H9 (cell line): ENCODE measurements around the gene ANKS1B. TPM values are rescaled to one million over a fixed set of nuclear protein-coding genes. Genes with fewer than 3 reads are reported as not detected.

Source experiments
- DNase-seq: peaks from one replicate; pipeline ENCODE4 v3.0.0-alpha.2; 2017
- H2AFZ ChIP-seq: one replicate; pipeline ENCODE4 v1.6.1; 2013; ENCODE audit warnings: mild to moderate bottlenecking, low read length, control low read depth, moderate library complexity
- H2AK5ac ChIP-seq: 2 replicates; pipeline ENCODE4 v1.6.1; 2013; ENCODE audit warnings: low read length, control low read depth, mixed read lengths; ENCODE audit not compliant: insufficient read length
- H2BK120ac ChIP-seq: one replicate; pipeline ENCODE4 v1.6.1; 2013; ENCODE audit warnings: low read depth, mild to moderate bottlenecking, low read length, control low read depth, inconsistent platforms; ENCODE audit not compliant: poor library complexity, severe bottlenecking
- H2BK12ac ChIP-seq: 2 replicates; pipeline ENCODE4 v1.6.1; 2013; ENCODE audit warnings: low read length, control low read depth, mixed read lengths, low read depth; ENCODE audit not compliant: insufficient read length
- H2BK15ac ChIP-seq: 2 replicates; pipeline ENCODE4 v1.6.1; 2013; ENCODE audit warnings: low read depth, low read length, control low read depth
- H2BK20ac ChIP-seq: one replicate; pipeline ENCODE4 v1.6.1; 2013; ENCODE audit warnings: low read depth, mild to moderate bottlenecking, low read length, control low read depth, inconsistent platforms; ENCODE audit not compliant: poor library complexity, severe bottlenecking
- H2BK5ac ChIP-seq: 2 replicates; pipeline ENCODE4 v1.6.1; 2013; ENCODE audit warnings: low read length, control low read depth, mixed read lengths; ENCODE audit not compliant: insufficient read length
- H3K14ac ChIP-seq: 2 replicates; pipeline ENCODE4 v1.6.1; 2013; ENCODE audit warnings: low read length, control low read depth; ENCODE audit not compliant: insufficient read depth
- H3K18ac ChIP-seq: 2 replicates; pipeline ENCODE4 v1.6.1; 2013; ENCODE audit warnings: low read depth, mild to moderate bottlenecking, mixed read lengths, low read length, control low read depth; ENCODE audit not compliant: insufficient read length
- H3K23ac ChIP-seq: 2 replicates; pipeline ENCODE4 v1.6.1; 2013; ENCODE audit warnings: low read length, control low read depth, mixed read lengths, low read depth; ENCODE audit not compliant: insufficient read length
- H3K23me2 ChIP-seq: 2 replicates; pipeline ENCODE4 v1.6.1; 2013; ENCODE audit warnings: low read depth, mild to moderate bottlenecking, mixed read lengths, low read length, control low read depth; ENCODE audit not compliant: insufficient read length, poor library complexity, severe bottlenecking
- H3K27ac ChIP-seq: 2 replicates; pipeline ENCODE4 v1.5.1; 2013; ENCODE audit warnings: low read length, control low read depth, mixed read lengths, low read depth; ENCODE audit not compliant: insufficient read length
- H3K27me3 ChIP-seq: 2 replicates; pipeline ENCODE4 v1.6.1; 2013; ENCODE audit warnings: low read length, control low read depth, inconsistent platforms; ENCODE audit not compliant: insufficient read depth
- H3K4ac ChIP-seq: 2 replicates; pipeline ENCODE4 v1.6.1; 2013; ENCODE audit warnings: low read depth, mild to moderate bottlenecking, control low read depth, inconsistent platforms, low read length, moderate library complexity
- H3K4me1 ChIP-seq: 2 replicates; pipeline ENCODE4 v1.6.1; 2013; ENCODE audit warnings: low read length, control low read depth, inconsistent platforms; ENCODE audit not compliant: insufficient read depth
- H3K4me2 ChIP-seq: 2 replicates; pipeline ENCODE4 v1.6.1; 2013; ENCODE audit warnings: low read length, control low read depth, mixed read lengths; ENCODE audit not compliant: insufficient read length, insufficient read depth
- H3K56ac ChIP-seq: 2 replicates; pipeline ENCODE4 v1.6.1; 2013; ENCODE audit warnings: low read depth, mild to moderate bottlenecking, mixed read lengths, low read length, control low read depth; ENCODE audit not compliant: insufficient read length
- H3K79me1 ChIP-seq: 2 replicates; pipeline ENCODE4 v1.6.1; 2013; ENCODE audit warnings: low read depth, mild to moderate bottlenecking, moderate library complexity, low read length, control low read depth, inconsistent platforms; ENCODE audit not compliant: insufficient read depth, poor library complexity, severe bottlenecking
- H3K79me2 ChIP-seq: 2 replicates; pipeline ENCODE4 v1.6.1; 2013; ENCODE audit warnings: low read length, control low read depth, inconsistent platforms; ENCODE audit not compliant: insufficient read depth
- H3K9ac ChIP-seq: 2 replicates; pipeline ENCODE4 v1.6.1; 2013; ENCODE audit warnings: low read length, control low read depth, mixed read lengths; ENCODE audit not compliant: insufficient read length; ENCODE audit errors: extremely low read depth
- H3K9me3 ChIP-seq: one replicate; pipeline ENCODE4 v1.6.1; 2013; ENCODE audit warnings: low read depth, low read length, inconsistent platforms; ENCODE audit not compliant: control insufficient read depth
- H3T11ph ChIP-seq: one replicate; pipeline ENCODE4 v1.6.1; 2013; ENCODE audit warnings: mild to moderate bottlenecking, low read length, control low read depth, inconsistent platforms
- H4K20me1 ChIP-seq: one replicate; pipeline ENCODE4 v1.6.1; 2013; ENCODE audit not compliant: control insufficient read depth, insufficient read length, insufficient read depth
- H4K5ac ChIP-seq: 2 replicates; pipeline ENCODE4 v1.6.1; 2013; ENCODE audit warnings: low read depth, mild to moderate bottlenecking, mixed read lengths, low read length, control low read depth; ENCODE audit not compliant: insufficient read length
- H4K8ac ChIP-seq: replicated peaks from 2 replicates; pipeline ENCODE4 v1.6.1; 2013; ENCODE audit warnings: low read length, control low read depth, mixed read lengths, low read depth; ENCODE audit not compliant: insufficient read length
- H4K91ac ChIP-seq: 2 replicates; pipeline ENCODE4 v1.6.1; 2013; ENCODE audit warnings: low read depth, mild to moderate bottlenecking, moderate library complexity, mixed read lengths, low read length, control low read depth; ENCODE audit not compliant: insufficient read length
- H3K27ac Mint-ChIP-seq, 3 experiments: 2 replicates in 2 of 3; 3 replicates in 1 of 3; pipeline ENCODE4 v1.8.0; 2020 to 2021; ENCODE audit warnings: mixed read lengths in 3 of 3, mild to moderate bottlenecking in 1 of 3, moderate library complexity in 1 of 3
- H3K27me3 Mint-ChIP-seq: 2 replicates; pipeline ENCODE4 v1.8.0; 2021; ENCODE audit warnings: low read depth, mild to moderate bottlenecking, moderate library complexity, mixed read lengths
- H3K36me3 Mint-ChIP-seq, 3 experiments: 2 replicates in 2 of 3; 3 replicates in 1 of 3; pipeline ENCODE4 v1.8.0; 2020 to 2021; ENCODE audit warnings: low read depth in 3 of 3, mixed read lengths in 3 of 3; ENCODE audit not compliant: insufficient read depth in 1 of 3
- H3K4me1 Mint-ChIP-seq, 2 experiments: 2 replicates each; pipeline ENCODE4 v1.8.0; 2020; ENCODE audit warnings: mixed read lengths in 2 of 2
- H3K4me3 Mint-ChIP-seq, 2 experiments: 2 replicates in 1 of 2; 3 replicates in 1 of 2; pipeline ENCODE4 v1.8.0; 2020 to 2021; ENCODE audit warnings: mild to moderate bottlenecking in 2 of 2, mixed read lengths in 2 of 2, moderate library complexity in 1 of 2
- H3K9me3 Mint-ChIP-seq, 2 experiments: 2 replicates in 1 of 2; 3 replicates in 1 of 2; pipeline ENCODE4 v1.8.0; 2020; ENCODE audit warnings: mild to moderate bottlenecking in 2 of 2, mixed read lengths in 2 of 2, moderate library complexity in 1 of 2
- WGBS: extraction: QIAGEN DNeasy Blood & Tissue Kit; methylation state at CpG from one replicate; pipeline ENCODE4 v1.1.7; 2013; ENCODE audit warnings: missing lambda C conversion rate, low lambda C conversion rate, mixed read lengths; ENCODE audit not compliant: insufficient read length; ENCODE audit errors: extremely low coverage; 5-methylcytosine and 5-hydroxymethylcytosine counted together
- total RNA-seq: library from RNA; stranded (reverse); gene quantifications from 2 replicates; pipeline ENCODE4 v1.2.1, GENCODE V29; 2021
- TF ChIP-seq, protein P1 (sequence below): fragments of 200-600 bp; sonication (generic); conservative IDR thresholded peaks from 3 replicates; pipeline ENCODE4 v1.8.0; 2021; ENCODE audit warnings: antibody characterized with exemption, mild to moderate bottlenecking

Gene ANKS1B
- total RNA-seq, 1 experiment from 2014 or later: 4.1 TPM

DNA sequence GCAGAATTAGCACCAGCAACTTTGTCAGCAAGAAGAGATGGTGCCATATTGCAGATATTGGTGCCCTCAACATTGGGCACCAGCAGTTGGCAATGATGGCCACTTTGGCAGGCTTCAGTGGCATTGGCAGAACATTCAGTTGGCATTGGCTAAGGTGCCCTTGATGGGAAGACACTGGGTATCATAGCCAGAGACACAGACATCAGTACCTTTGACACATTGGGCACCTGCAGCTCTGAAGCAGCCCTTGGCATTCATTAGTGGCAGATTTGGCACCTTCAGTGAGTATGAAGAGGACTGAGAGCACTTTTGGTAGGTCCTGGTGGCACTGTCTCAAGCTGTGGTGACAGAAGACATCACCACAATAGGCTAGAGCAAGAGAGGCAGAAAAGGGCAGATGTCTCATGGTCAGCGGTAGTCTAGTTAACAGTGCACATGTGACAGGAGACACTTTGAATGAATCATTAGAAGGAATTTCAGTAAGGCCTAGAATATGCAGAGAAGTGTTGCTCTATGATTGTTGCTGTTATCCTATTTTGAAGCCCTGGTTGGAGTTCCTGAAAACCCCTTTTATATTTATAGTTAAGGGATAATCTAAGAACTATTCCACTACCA, 917.5 kb downstream of the ANKS1B start:
- no peak overlapping the region for H3K56ac ChIP-seq
- H3K4me2 ChIP-seq: no peak overlapping the region
- H3T11ph ChIP-seq: no peak overlapping the region
- H2BK15ac ChIP-seq: no peak overlapping the region
- Mint-ChIP-seq H3K27ac (no peak overlapping the region), H3K9me3 (no peaks in the 10 kb centered on the region), H3K36me3 (no peaks in the 10 kb centered on the region), H3K4me1 (no peaks in the 10 kb centered on the region), H3K27me3 (no peaks in the 10 kb centered on the region), H3K4me3 (no peak overlapping the region)
- H3K27me3 ChIP-seq: no peaks in the 10 kb centered on the region
- no peak overlapping the region for H4K8ac ChIP-seq
- H4K20me1 ChIP-seq: no peaks in the 10 kb centered on the region
- WGBS: no CpG with 5 or more reads among the region's 1 CpG
- no peaks in the 10 kb centered on the region for H3K9me3 ChIP-seq
- no peak for DNase-seq
- no peak overlapping the region for H3K14ac ChIP-seq
- H2BK12ac ChIP-seq: no peak overlapping the region
- no peak overlapping the region for H2BK20ac ChIP-seq
- no peak overlapping the region for H3K4ac ChIP-seq
- no peak overlapping the region for H2BK120ac ChIP-seq
- TF ChIP-seq, protein P1, sequence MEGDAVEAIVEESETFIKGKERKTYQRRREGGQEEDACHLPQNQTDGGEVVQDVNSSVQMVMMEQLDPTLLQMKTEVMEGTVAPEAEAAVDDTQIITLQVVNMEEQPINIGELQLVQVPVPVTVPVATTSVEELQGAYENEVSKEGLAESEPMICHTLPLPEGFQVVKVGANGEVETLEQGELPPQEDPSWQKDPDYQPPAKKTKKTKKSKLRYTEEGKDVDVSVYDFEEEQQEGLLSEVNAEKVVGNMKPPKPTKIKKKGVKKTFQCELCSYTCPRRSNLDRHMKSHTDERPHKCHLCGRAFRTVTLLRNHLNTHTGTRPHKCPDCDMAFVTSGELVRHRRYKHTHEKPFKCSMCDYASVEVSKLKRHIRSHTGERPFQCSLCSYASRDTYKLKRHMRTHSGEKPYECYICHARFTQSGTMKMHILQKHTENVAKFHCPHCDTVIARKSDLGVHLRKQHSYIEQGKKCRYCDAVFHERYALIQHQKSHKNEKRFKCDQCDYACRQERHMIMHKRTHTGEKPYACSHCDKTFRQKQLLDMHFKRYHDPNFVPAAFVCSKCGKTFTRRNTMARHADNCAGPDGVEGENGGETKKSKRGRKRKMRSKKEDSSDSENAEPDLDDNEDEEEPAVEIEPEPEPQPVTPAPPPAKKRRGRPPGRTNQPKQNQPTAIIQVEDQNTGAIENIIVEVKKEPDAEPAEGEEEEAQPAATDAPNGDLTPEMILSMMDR: no peak
- no peak overlapping the region for H4K91ac ChIP-seq
- H4K5ac ChIP-seq: no peak overlapping the region
- no peak overlapping the region for H3K23ac ChIP-seq
- H3K4me1 ChIP-seq: no peaks in the 10 kb centered on the region
- no peaks in the 10 kb centered on the region for H3K79me1 ChIP-seq
- H2AFZ ChIP-seq: no peak overlapping the region
- H3K27ac ChIP-seq: no peak overlapping the region
- H3K18ac ChIP-seq: no peak overlapping the region
- H3K23me2 ChIP-seq: no peaks in the 10 kb centered on the region
- no peak overlapping the region for H2BK5ac ChIP-seq
- H2AK5ac ChIP-seq: no peak overlapping the region
- H3K79me2 ChIP-seq: no peaks in the 10 kb centered on the region
- H3K9ac ChIP-seq: no peak overlapping the region
